ENCODE measurements around the gene CDKL1. TPM values are rescaled to one million over a fixed set of nuclear protein-coding genes. Genes with fewer than 3 reads are reported as not detected.

The CDKL1 gene
- polyA plus RNA-seq, 1 of the 3 experiments (the other 2 are of a cell fraction): 2.5 TPM

GRCh38 chr14:50403419-50403818 lies 6.7 kb upstream of the CDKL1 start:
- no peaks in the 10 kb centered on the region for H3K27me3 ChIP-seq (ENCODE audit: insufficient read depth)
- ChIA-PET CTCF (no interaction called here), POLR2A (no interaction called here)
- H3K9me2 ChIP-seq: no peaks in the 10 kb centered on the region
- H3K9me3 ChIP-seq: no peaks in the 10 kb centered on the region
- no peak overlapping the region; a peak in 1 of 4 replicates for H3K27ac ChIP-seq (ENCODE audit: low read depth in 2 of 2, low read length in 1 of 2)
- TF ChIP-seq TCF12 (IDR thresholded peaks at IDR 0.05): peak; percentile 29; the same call in 1 of the 2 replicates
- TF ChIP-seq MEF2A (IDR thresholded peaks at IDR 0.05; ENCODE audit: borderline replicate concordance, low read depth): no peak
- TF ChIP-seq TEAD4 (IDR thresholded peaks at IDR 0.05; ENCODE audit: borderline replicate concordance, insufficient read depth): no peak
- no peak for TF ChIP-seq RXRA (IDR thresholded peaks at IDR 0.05; ENCODE audit: borderline replicate concordance, low read depth)
- no peak for TF ChIP-seq NFIC (IDR thresholded peaks at IDR 0.05; ENCODE audit: borderline replicate concordance)
- H3K4me3 ChIP-seq (ENCODE audit: low read depth in 2 of 2, low read length in 1 of 2): no peak overlapping the region
- H3K9ac ChIP-seq: no peak overlapping the region
- peaks cover 13% of the 10 kb centered on the region for H3F3A ChIP-seq (replicated peaks; ENCODE audit: insufficient read depth)
- no peak for DNase-seq
- H3K36me3 ChIP-seq (replicated peaks in 1 of 2; ENCODE audit: control insufficient read depth in 1 of 2, insufficient read depth in 2 of 2, low read length in 1 of 2): no peaks in the 10 kb centered on the region
- H3K4me2 ChIP-seq: no peak overlapping the region
- H4K20me1 ChIP-seq (ENCODE audit: insufficient read depth): no peaks in the 10 kb centered on the region
- H3K79me2 ChIP-seq (ENCODE audit: insufficient read depth): no peaks in the 10 kb centered on the region
- no peak overlapping the region for H2AFZ ChIP-seq (ENCODE audit: low read depth)
- H3K4me1 ChIP-seq (ENCODE audit: control insufficient read depth in 1 of 2, insufficient read depth in 2 of 2, low read depth in 1 of 2, low read length in 1 of 2): no peaks in the 10 kb centered on the region; a peak in 1 of 4 replicates

- Histone ChIP-seq H3K4me3 (ENCODE audit: low read depth in 2 of 2, low read length in 1 of 2) (no peak overlapping the region), H3K9ac (no peak overlapping the region), H3K4me2 (no peak overlapping the region), H3K27me3 (ENCODE audit: insufficient read depth) (no peaks in the 10 kb centered on the region), H3K9me2 (no peaks in the 10 kb centered on the region), H3K79me2 (ENCODE audit: insufficient read depth) (no peaks in the 10 kb centered on the region), H3K36me3 (replicated peaks in 1 of 2; ENCODE audit: control insufficient read depth in 1 of 2, insufficient read depth in 2 of 2, low read length in 1 of 2) (no peaks in the 10 kb centered on the region), H3K9me3 (no peaks in the 10 kb centered on the region), H3F3A (replicated peaks; ENCODE audit: insufficient read depth) (peaks cover 16% of the 10 kb centered on the region), H3K4me1 (ENCODE audit: control insufficient read depth in 1 of 2, insufficient read depth in 2 of 2, low read depth in 1 of 2, low read length in 1 of 2) (no peaks in the 10 kb centered on the region; a peak in 1 of 4 replicates), H3K27ac (ENCODE audit: low read depth in 2 of 2, low read length in 1 of 2) (no peak overlapping the region), H4K20me1 (ENCODE audit: insufficient read depth) (no peaks in the 10 kb centered on the region), H2AFZ (ENCODE audit: low read depth) (no peak overlapping the region)
- POLR2A ChIA-PET: no interaction called here
- WGBS (ENCODE audit: low lambda C conversion rate): 94% methylated on average over 1 of the region's 1 CpG
- TF ChIP-seq EP300 (IDR thresholded peaks at IDR 0.05; ENCODE audit: borderline replicate concordance in 1 of 2, low read depth in 1 of 2, low read length in 1 of 2) (no peak), FOXJ3 (CRISPR knock-in tag; IDR thresholded peaks at IDR 0.05) (no peak), YY1 (IDR thresholded peaks at IDR 0.05; ENCODE audit: low read depth) (no peak), NFIC (IDR thresholded peaks at IDR 0.05; ENCODE audit: borderline replicate concordance) (no peak), MXI1 (IDR thresholded peaks at IDR 0.05; ENCODE audit: low read depth, low read length) (no peak), GABPA (IDR thresholded peaks at IDR 0.05; ENCODE audit: low read depth) (no peak), FOXM1 (IDR thresholded peaks at IDR 0.05; ENCODE audit: low read depth) (no peak), TAF1 (IDR thresholded peaks at IDR 0.05; ENCODE audit: borderline replicate concordance, low read depth, low read length) (no peak), JUND (IDR thresholded peaks at IDR 0.05) (no peak), SMC3 (IDR thresholded peaks at IDR 0.05; ENCODE audit: low read depth, low read length) (no peak), REST (IDR thresholded peaks at IDR 0.05; ENCODE audit: low read depth, low read length) (no peak), GATA2 (CRISPR knock-in tag; IDR thresholded peaks at IDR 0.05) (no peak), POLR2AphosphoS5 (IDR thresholded peaks at IDR 0.05; ENCODE audit: low read depth, low read length) (no peak), CHD2 (IDR thresholded peaks at IDR 0.05; ENCODE audit: low read length, partially characterized antibody) (no peak), PBX3 (IDR thresholded peaks at IDR 0.05) (no peak), TCF12 (IDR thresholded peaks at IDR 0.05) (no peak), ELF1 (IDR thresholded peaks at IDR 0.05) (no peak)
- TF ChIP-seq, protein P1, sequence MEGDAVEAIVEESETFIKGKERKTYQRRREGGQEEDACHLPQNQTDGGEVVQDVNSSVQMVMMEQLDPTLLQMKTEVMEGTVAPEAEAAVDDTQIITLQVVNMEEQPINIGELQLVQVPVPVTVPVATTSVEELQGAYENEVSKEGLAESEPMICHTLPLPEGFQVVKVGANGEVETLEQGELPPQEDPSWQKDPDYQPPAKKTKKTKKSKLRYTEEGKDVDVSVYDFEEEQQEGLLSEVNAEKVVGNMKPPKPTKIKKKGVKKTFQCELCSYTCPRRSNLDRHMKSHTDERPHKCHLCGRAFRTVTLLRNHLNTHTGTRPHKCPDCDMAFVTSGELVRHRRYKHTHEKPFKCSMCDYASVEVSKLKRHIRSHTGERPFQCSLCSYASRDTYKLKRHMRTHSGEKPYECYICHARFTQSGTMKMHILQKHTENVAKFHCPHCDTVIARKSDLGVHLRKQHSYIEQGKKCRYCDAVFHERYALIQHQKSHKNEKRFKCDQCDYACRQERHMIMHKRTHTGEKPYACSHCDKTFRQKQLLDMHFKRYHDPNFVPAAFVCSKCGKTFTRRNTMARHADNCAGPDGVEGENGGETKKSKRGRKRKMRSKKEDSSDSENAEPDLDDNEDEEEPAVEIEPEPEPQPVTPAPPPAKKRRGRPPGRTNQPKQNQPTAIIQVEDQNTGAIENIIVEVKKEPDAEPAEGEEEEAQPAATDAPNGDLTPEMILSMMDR (IDR thresholded peaks at IDR 0.05): no peak
- TF ChIP-seq, protein P2, sequence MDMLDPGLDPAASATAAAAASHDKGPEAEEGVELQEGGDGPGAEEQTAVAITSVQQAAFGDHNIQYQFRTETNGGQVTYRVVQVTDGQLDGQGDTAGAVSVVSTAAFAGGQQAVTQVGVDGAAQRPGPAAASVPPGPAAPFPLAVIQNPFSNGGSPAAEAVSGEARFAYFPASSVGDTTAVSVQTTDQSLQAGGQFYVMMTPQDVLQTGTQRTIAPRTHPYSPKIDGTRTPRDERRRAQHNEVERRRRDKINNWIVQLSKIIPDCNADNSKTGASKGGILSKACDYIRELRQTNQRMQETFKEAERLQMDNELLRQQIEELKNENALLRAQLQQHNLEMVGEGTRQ (IDR thresholded peaks at IDR 0.05; ENCODE audit: borderline replicate concordance, low read depth, low read length): no peak
- TF ChIP-seq, protein P3, sequence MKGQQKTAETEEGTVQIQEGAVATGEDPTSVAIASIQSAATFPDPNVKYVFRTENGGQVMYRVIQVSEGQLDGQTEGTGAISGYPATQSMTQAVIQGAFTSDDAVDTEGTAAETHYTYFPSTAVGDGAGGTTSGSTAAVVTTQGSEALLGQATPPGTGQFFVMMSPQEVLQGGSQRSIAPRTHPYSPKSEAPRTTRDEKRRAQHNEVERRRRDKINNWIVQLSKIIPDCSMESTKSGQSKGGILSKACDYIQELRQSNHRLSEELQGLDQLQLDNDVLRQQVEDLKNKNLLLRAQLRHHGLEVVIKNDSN (IDR thresholded peaks at IDR 0.05; ENCODE audit: borderline replicate concordance, low read depth): no peak
- CTCF ChIA-PET: interaction anchor here (0.6 kb wide), 1 partner anchor 20 kb away, joined by 3 read pairs; no protein-coding TSS in a partner anchor
- no peak for DNase-seq
These were observed 6.3 kb upstream of the CDKL1 start for GRCh38 chr14:50402965-50403364.
